CD14-positive monocyte (primary cell): ENCODE measurements around the gene RHOT1. TPM values are rescaled to one million over a fixed set of nuclear protein-coding genes. Genes with fewer than 3 reads are reported as not detected.
"Not testable (repeated sequence)": the region's sequence is repeated elsewhere in the genome, so short reads cannot be mapped to it uniquely, and the experiment has no call there.

ENCODE experiments used
- DNase-seq, 3 donors: peaks; one replicate each; pipeline ENCODE4 v3.0.0-alpha.2; 2011 to 2022
- H2AFZ ChIP-seq: 2 replicates; pipeline ENCODE4 v1.6.0; 2012; ENCODE audit warnings: mild to moderate bottlenecking, low read depth, low read length, inconsistent platforms; ENCODE audit not compliant: insufficient read depth, poor library complexity, severe bottlenecking
- H3K27ac ChIP-seq, 2 donors: 1 replicate in 1 of 2; 2 replicates in 1 of 2; pipeline ENCODE4 v1.5.1; 2012 to 2013; ENCODE audit warnings: low read length in 2 of 2, control low read depth in 1 of 2, inconsistent platforms in 1 of 2, low read depth in 1 of 2, mild to moderate bottlenecking in 1 of 2
- H3K27me3 ChIP-seq, 2 donors: one replicate each; pipeline versions ENCODE4 v1.6.0 to v1.6.1; 2011 to 2013; ENCODE audit warnings: low read length in 2 of 2; ENCODE audit not compliant: control insufficient read depth in 2 of 2, insufficient read depth in 2 of 2
- H3K36me3 ChIP-seq, 2 donors: replicated peaks in 1 of 2; 1 replicate in 1 of 2; 2 replicates in 1 of 2; pipeline versions ENCODE4 v1.5.1 to v1.6.1; 2012 to 2013; ENCODE audit warnings: low read length in 2 of 2, control low read depth in 1 of 2, inconsistent platforms in 1 of 2, mild to moderate bottlenecking in 1 of 2; ENCODE audit not compliant: insufficient read depth in 2 of 2, control insufficient read depth in 1 of 2
- H3K4me1 ChIP-seq, 2 donors: 1 replicate in 1 of 2; 2 replicates in 1 of 2; pipeline versions ENCODE4 v1.5.1 to v1.6.1; 2012 to 2013; ENCODE audit warnings: low read length in 2 of 2, control low read depth in 1 of 2, inconsistent platforms in 1 of 2, mild to moderate bottlenecking in 1 of 2, moderate library complexity in 1 of 2; ENCODE audit not compliant: insufficient read depth in 2 of 2, control insufficient read depth in 1 of 2
- H3K4me2 ChIP-seq: replicated peaks from 2 replicates; pipeline ENCODE3; 2012; ENCODE audit warnings: low read length, moderate library complexity, mild to moderate bottlenecking; ENCODE audit not compliant: poor library complexity, severe bottlenecking; ENCODE audit errors: extremely low read depth
- H3K4me3 ChIP-seq, 3 experiments: fragments of 200-600 bp in 1 of 3; sonication (generic) in 1 of 3; replicated peaks in 1 of 3; 1 replicate in 2 of 3; 2 replicates in 1 of 3; pipeline ENCODE4 v1.5.1; 2011 to 2013; ENCODE audit warnings: low read length in 3 of 3, mild to moderate bottlenecking in 3 of 3, control low read depth in 2 of 3, low read depth in 2 of 3, inconsistent platforms in 1 of 3, moderate library complexity in 1 of 3
- H3K79me2 ChIP-seq: 2 replicates; pipeline ENCODE4 v1.6.0; 2012; ENCODE audit warnings: mild to moderate bottlenecking, control low read depth, inconsistent platforms, low read length, moderate library complexity; ENCODE audit not compliant: insufficient read depth
- H3K9ac ChIP-seq: 2 replicates; pipeline ENCODE4 v1.6.0; 2017; ENCODE audit warnings: low read length, mild to moderate bottlenecking; ENCODE audit not compliant: insufficient read depth, poor library complexity, severe bottlenecking
- H3K9me3 ChIP-seq, 2 donors: replicated peaks in 1 of 2; 1 replicate in 1 of 2; 2 replicates in 1 of 2; pipeline versions ENCODE4 v1.5.1 to v1.6.1; 2012 to 2013; ENCODE audit warnings: low read length in 2 of 2, control low read depth in 1 of 2; ENCODE audit not compliant: control insufficient read depth in 1 of 2, insufficient read depth in 1 of 2
- H4K20me1 ChIP-seq: 2 replicates; pipeline ENCODE4 v1.6.0; 2012; ENCODE audit warnings: mild to moderate bottlenecking, low read length, control low read depth, moderate library complexity; ENCODE audit not compliant: insufficient read depth
- H3K27ac Mint-ChIP-seq, 7 donors: one replicate each; pipeline ENCODE4 v1.8.0; 2020; ENCODE audit warnings: mild to moderate bottlenecking in 7 of 7, mixed read lengths in 7 of 7, moderate library complexity in 6 of 7, inconsistent platforms in 2 of 7
- H3K27me3 Mint-ChIP-seq, 3 donors: one replicate each; pipeline ENCODE4 v1.8.0; 2021 to 2022; ENCODE audit warnings: low read depth in 3 of 3, mild to moderate bottlenecking in 3 of 3, mixed read lengths in 3 of 3, moderate library complexity in 3 of 3, inconsistent platforms in 1 of 3
- H3K36me3 Mint-ChIP-seq, 2 donors: one replicate each; pipeline ENCODE4 v1.8.0; 2020; ENCODE audit warnings: mixed read lengths in 2 of 2, inconsistent platforms in 1 of 2, mild to moderate bottlenecking in 1 of 2
- H3K4me1 Mint-ChIP-seq: one replicate; pipeline ENCODE4 v1.8.0; 2020; ENCODE audit warnings: mild to moderate bottlenecking, mixed read lengths
- H3K4me3 Mint-ChIP-seq, 2 donors: one replicate each; pipeline ENCODE4 v1.8.0; 2020; ENCODE audit warnings: mild to moderate bottlenecking in 2 of 2, mixed read lengths in 2 of 2, moderate library complexity in 1 of 2
- H3K9me3 Mint-ChIP-seq, 7 donors: one replicate each; pipeline ENCODE4 v1.8.0; 2020 to 2022; ENCODE audit warnings: mixed read lengths in 7 of 7, mild to moderate bottlenecking in 6 of 7, moderate library complexity in 6 of 7, inconsistent platforms in 2 of 7
- WGBS: methylation state at CpG from one replicate; pipeline ENCODE4 v1.1.5; 2013; ENCODE audit warnings: missing lambda C conversion rate; ENCODE audit not compliant: insufficient coverage; 5-methylcytosine and 5-hydroxymethylcytosine counted together
- intact Hi-C, 2 donors: fragments of 100-400 bp; cut with micrococcal nuclease; formaldehyde crosslinking; loops; one replicate each; pipeline versions ENCODE4 v1.15.0 to v1.15.1; 2023
- polyA plus RNA-seq, 3 donors: library from polyadenylated mRNA; depleted of rRNA in 1 of 3; unstranded in 2 of 3; stranded (reverse) in 1 of 3; fragments of 300-500 nt in 2 of 3; fragments of >200 nt in 1 of 3; fragmentation: Illumina TruSeq in 2 of 3; gene quantifications; 1 replicate in 2 of 3; 2 replicates in 1 of 3; pipeline ENCODE4 v1.2.3, GENCODE V29; 2012 to 2021
- TF ChIP-seq, protein P1 (sequence below): fragments of 200-600 bp; IDR thresholded peaks from one replicate; pipeline ENCODE4 v1.8.0; 2022; ENCODE audit warnings: antibody characterized with exemption, mild to moderate bottlenecking

Gene RHOT1
- polyA plus RNA-seq, 3 donors: 45.9 to 60.5 (median 51.9) TPM

DNA sequence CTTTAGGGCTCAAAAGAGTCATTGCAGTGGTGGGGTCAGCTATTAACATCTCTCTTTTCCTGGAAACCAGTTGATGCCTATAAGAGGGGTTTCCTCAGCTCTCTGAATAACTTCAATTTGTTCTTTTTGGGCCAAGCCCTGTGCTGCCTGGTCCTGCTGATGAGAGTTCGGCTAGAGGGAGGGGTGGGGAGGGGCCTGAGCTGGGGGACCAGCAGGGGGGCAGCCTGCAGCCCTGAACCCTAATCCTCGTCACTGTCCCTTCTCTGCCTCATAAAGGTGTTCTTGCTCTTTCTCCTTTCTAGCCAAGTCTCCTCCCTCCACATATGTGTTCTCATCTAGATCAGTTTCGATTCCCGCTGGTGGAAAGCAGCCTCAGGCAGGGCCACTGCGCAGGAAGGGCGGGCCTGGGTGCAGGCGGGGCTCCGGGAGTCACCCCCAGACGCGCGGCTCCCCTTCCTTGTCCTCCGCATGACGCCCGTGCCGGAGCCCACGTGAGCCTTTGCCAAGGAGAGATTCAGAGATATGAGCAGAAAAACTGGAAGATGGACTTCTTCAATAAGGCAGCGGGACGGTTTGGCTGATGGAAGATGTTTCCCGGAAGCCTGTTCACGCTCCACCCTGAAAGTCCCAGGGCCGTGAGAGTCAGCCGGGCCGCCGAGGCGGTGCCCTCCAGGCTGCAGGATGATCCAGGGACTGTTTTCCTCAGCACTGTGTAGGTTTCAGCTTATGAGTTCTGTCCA is 15.0 kb upstream of the RHOT1 start:
- no peaks in the 10 kb centered on the region for H3K9me3 Mint-ChIP-seq
- Histone ChIP-seq H3K9me3 (no peaks in the 10 kb centered on the region), H3K79me2 (peaks cover 12% of the 10 kb centered on the region), H3K36me3 (no peaks in the 10 kb centered on the region), H3K9ac (peak overlapping the region; percentile 74), H3K4me2 (peak overlapping the region; percentile 73), H3K27me3 (no peaks in the 10 kb centered on the region), H3K27ac (peak overlapping the region; percentile 76 to 88), H3K4me3 (peak overlapping the region; percentile 61 to 85 (median 68)), H4K20me1 (no peaks in the 10 kb centered on the region), H2AFZ (peak overlapping the region; percentile 88), H3K4me1 (peaks cover 15 to 20% of the 10 kb centered on the region in 2 donors)
- H3K27me3 Mint-ChIP-seq: peaks cover 0 to 6% (median 1%) of the 10 kb centered on the region in 3 donors
- H3K4me1 Mint-ChIP-seq: peaks cover 22% of the 10 kb centered on the region
- WGBS: under 1% methylated on average over 19 of the region's 25 CpGs
- intact Hi-C loops: loop anchor here in 1 of 2 donors (10.0 kb wide), 1 partner anchor 53 kb away; no protein-coding TSS in a partner anchor
- H3K27ac Mint-ChIP-seq: peak overlapping the region; percentile 91 to 96 (median 94)
- TF ChIP-seq, protein P1, sequence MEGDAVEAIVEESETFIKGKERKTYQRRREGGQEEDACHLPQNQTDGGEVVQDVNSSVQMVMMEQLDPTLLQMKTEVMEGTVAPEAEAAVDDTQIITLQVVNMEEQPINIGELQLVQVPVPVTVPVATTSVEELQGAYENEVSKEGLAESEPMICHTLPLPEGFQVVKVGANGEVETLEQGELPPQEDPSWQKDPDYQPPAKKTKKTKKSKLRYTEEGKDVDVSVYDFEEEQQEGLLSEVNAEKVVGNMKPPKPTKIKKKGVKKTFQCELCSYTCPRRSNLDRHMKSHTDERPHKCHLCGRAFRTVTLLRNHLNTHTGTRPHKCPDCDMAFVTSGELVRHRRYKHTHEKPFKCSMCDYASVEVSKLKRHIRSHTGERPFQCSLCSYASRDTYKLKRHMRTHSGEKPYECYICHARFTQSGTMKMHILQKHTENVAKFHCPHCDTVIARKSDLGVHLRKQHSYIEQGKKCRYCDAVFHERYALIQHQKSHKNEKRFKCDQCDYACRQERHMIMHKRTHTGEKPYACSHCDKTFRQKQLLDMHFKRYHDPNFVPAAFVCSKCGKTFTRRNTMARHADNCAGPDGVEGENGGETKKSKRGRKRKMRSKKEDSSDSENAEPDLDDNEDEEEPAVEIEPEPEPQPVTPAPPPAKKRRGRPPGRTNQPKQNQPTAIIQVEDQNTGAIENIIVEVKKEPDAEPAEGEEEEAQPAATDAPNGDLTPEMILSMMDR: no peak
- peak overlapping the region; percentile 91 to 96 for H3K4me3 Mint-ChIP-seq
- peaks cover 0 to 6% of the 10 kb centered on the region in 2 donors for H3K36me3 Mint-ChIP-seq
- peak; percentile 79 to 86 (median 85) for DNase-seq

DNA sequence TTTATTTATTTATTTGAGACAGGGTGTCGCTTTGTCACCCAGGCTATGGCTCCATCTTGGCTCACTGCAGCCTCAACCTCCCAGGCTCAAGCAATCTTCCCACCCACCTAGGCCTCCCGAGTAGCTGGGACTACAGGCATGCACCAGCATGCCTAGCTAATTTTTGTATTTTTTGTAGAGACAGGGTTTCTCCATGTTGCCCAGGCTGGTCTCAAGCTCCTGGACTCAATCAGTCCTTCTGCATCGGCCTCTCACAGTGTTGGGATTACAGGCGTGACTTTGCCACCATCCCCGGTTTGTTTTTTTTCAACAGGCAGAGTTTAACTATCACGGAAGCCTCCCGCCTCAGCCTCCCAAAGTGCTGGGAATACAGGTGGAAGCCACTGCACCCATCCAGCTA is 13.8 kb upstream of the RHOT1 start:
- intact Hi-C loops: loop anchor here in 1 of 2 donors (10.0 kb wide), 1 partner anchor 54 kb away; no protein-coding TSS in a partner anchor
- not testable (repeated sequence) for H3K27ac ChIP-seq, H3K36me3 Mint-ChIP-seq

More for the DNA sequence above, 13.8 kb upstream of the RHOT1 start:
- H2AFZ ChIP-seq, H3K9ac ChIP-seq, H3K27me3 ChIP-seq, DNase-seq, H3K9me3 ChIP-seq, H3K36me3 ChIP-seq, H3K9me3 Mint-ChIP-seq, H4K20me1 ChIP-seq, H3K27me3 Mint-ChIP-seq: not testable (repeated sequence)
- Mint-ChIP-seq H3K4me3 (peak overlapping the region; percentile 51 to 86), H3K27ac (peak overlapping the region in 4 of 7 donors; percentile 14 to 91 (median 52)), H3K4me1 (peaks cover 22% of the 10 kb centered on the region)
- Histone ChIP-seq H3K4me2 (peak overlapping the region; percentile 73), H3K4me1 (peaks cover 15 to 20% of the 10 kb centered on the region in 2 donors), H3K79me2 (peaks cover 12% of the 10 kb centered on the region), H3K4me3 (peak overlapping the region in 1 of 3 experiments; percentile 85)
- WGBS: 92% methylated on average over 3 of the region's 7 CpGs
